Activated CD4-positive, alpha-beta T cell treated with anti-CD3 and anti-CD28 coated beads for 4 hours (primary cell): Measurements from ENCODE around the gene GRHL1.
A peak's percentile ranks its signal among the peaks of the same experiment; 100 is the strongest.
"Not testable (repeated sequence)": the region's sequence is repeated elsewhere in the genome, so short reads cannot be mapped to it uniquely, and the experiment has no call there.

Source experiments
- DNase-seq, 2 donors: peaks; one replicate each; pipeline ENCODE4 v3.0.0-alpha.2; 2020

GRHL1 gene, protein sequence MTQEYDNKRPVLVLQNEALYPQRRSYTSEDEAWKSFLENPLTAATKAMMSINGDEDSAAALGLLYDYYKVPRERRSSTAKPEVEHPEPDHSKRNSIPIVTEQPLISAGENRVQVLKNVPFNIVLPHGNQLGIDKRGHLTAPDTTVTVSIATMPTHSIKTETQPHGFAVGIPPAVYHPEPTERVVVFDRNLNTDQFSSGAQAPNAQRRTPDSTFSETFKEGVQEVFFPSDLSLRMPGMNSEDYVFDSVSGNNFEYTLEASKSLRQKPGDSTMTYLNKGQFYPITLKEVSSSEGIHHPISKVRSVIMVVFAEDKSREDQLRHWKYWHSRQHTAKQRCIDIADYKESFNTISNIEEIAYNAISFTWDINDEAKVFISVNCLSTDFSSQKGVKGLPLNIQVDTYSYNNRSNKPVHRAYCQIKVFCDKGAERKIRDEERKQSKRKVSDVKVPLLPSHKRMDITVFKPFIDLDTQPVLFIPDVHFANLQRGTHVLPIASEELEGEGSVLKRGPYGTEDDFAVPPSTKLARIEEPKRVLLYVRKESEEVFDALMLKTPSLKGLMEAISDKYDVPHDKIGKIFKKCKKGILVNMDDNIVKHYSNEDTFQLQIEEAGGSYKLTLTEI

DNA sequence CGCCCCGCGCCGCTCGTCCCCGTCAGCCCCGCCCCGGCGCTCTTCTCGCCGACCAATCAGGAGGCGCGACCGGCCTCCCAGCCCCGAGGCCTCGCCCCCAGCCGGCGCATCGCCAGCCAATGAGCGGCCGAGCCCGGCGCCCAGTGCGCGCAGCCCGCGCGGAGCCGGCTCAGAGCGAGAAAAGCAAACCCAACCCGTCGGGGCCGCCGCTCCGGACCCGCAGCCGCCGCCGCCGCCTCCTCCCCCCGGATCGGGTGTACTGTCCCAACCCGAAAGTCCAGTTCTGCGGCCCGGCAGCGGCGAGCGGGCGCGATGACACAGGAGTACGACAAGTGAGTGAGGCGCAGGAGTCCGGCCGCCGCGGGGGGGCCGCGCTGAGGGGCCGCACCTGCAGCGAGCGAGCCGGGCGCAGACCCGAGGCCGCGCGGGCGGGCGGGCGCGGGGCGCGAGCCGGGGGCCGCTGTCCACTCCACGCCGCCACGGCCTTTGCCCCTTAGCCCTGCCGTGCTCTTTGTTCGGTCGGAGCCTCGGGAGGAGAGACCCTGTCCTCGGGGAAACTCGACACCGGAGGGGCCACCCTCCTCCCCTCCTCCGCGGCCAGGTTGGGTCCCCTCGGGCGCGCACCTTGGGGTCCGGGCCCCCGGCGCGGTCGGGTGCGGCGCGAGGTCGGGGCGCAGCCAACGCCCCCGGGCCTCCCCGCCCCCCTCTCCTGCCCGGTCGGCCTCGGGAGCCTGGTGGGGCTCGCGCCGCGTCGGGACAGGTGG is at the start of gene GRHL1:
TSS of gene GRHL1 (plus strand) at position 172 of the 764 bp plus-strand sequence. CDS start at position 313, 141 bp downstream.
- peak; percentile 87 to 90 for DNase-seq

DNA sequence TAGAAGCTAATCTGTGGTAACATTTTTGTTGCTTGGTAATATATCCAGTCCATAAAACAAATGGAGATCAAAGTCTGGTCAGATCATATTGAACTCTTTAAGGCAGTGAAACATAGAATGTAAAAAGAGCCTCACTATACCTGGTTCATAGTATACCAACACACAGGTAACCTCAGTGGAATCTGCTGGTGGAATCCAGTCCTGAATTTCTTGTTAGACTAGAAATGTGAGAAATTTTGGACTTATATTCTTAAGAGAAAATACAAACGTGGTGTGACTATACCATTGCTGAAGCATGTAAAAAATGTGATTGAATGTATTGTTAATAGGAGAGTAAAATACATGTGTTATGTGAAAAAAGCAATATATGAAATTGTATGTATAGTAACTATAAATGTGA is 46.1 kb upstream of the GRHL1 start:
- DNase-seq: no peak

DNA sequence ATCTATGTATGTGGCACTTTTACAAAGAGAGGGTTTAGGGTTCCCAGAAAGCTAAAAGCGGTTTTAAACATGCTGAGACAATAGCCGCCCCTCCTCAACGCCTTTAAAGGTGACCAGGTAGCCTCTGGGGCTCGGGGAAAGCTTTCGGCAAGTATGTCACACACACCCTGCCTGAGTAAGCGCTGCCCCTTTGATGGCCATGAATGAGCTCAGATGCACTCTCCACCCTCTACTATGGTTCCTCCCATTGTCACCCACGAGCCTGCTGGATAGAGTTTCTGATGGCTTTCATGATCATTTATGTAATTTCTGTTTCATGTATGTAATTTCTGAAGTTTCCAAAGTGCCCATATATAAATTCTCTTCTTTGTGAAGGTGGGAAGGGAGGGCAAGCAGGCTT is 44.1 kb upstream of the GRHL1 start:
- no peak for DNase-seq

DNA sequence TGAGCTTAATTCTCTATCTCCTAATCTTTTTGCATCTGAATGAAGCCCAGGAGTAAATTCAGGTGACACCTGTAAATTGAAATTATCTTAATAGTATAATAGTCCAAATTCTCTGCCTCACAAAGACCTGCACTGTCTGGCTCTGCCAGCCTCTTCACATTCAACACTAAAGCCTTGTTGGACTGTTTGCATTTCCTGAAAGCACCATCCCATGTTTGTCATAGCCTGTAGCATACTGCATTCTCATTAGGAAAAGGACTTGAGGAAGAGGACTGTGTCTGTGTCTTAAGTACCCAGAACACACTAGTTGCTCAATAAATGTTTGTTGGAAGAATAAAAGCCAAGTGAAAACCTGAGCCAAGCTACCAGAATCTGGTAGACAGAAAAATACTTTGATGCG is 42.9 kb upstream of the GRHL1 start:
- DNase-seq: no peak

DNA sequence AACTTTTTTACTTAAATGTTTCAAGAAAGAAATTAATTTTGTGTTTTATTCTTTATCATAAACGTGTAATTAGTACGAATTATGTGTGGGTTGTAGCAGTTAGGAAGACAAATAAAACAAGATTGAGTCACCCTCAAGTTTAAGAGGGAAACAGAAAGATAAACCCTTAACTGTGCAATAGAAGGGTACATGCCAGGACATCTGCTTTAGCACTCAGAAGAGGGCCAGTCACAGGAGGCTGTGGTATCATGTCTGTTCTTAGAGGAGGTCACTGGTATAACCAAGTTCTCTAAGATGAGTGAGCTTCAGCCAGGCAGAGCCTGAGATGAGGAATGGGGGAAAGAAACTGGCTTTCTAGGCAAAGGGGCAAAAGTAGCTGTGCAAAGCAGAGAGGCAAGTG is 42.4 kb upstream of the GRHL1 start:
- no peak for DNase-seq

DNA sequence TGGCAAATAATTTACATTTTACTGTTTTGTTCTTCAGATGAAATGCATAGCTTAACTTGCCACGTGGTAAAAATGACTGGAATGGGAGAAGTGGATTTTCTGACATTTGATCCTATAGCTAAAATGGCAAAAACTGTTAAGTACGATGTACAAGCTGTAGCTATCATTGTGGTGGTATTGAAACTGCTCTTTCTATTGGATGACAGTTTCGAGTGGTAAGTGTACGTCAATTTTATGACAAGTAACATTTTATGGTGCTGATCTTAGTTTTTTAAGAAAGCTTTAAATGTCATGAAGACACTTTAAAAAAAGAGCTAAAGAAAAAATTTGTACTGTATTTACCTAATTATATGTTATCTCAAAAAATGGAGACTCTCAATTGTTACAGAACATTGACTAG is 40.8 kb upstream of the GRHL1 start:
- no peak for DNase-seq

DNA sequence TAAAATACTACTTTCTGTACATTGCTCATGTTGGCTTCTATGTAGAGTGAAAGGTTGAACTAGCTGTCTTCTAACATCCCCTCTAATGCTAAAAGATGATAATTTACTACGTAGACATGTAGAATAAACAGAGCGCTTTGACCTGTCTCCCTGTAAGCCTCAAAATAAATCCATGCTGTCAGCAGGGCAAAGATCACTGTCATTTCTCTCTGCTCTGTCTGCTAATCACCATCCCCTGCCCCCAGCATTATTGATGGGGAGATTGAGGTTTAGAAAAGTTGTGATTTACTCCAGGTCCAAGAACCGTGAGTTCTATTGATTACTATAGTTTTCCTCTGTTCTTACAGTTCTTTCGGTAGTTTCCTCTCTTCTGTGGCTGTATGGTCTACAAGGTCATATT is 39.0 kb upstream of the GRHL1 start:
- DNase-seq: no peak

DNA sequence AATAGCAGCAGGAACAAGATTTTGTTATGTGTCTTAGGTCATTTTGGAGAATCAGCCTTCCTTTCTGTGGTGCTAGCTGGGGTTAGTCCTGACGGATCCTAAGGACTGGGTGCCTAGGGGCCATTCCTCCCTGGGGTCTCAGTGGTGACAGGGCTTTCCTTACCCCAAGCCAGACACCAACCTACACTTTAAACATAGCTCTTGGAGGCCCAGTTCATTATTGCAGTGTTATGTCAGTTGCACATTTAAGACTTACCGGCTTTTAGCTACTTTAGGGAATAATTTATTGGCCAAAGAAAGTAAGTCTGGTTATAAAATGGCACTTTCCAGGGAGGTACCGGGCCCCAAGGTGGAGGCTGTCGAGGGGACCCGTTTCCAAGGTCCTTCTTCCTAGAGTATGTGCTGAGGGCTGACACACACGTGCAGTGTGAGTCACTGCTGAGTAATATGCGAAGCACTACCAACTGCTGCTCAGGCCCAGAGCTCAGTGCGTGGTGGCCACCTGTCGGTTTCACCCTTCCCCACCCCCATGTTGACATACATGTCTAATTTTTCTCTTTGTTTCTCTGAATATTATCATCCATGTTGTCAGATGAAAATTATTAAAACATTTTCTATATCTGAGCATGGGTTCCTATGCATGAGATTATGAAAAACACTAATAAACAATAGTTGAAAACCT is 37.0 kb upstream of the GRHL1 start:
- peak; percentile 7 to 10 for DNase-seq

DNA sequence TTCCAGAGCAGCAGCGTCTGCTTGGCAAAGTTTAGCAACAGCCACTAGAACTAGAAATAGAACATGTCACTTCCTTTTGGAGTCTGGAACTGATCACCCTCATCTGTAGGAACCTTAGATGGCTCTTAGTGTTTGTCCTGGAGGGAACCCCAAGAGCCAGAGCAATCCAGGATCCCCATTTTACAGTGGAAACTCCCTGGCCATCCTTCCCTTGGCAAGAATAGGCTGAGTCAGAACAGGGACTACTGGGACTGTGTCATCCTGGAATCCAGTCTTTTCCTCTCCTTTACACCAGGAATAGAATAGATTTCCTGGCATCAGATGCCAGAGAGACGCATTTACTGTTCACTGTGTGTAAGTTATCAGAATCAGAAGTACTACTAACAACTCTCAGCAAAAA is 33.2 kb upstream of the GRHL1 start:
- no peak for DNase-seq

DNA sequence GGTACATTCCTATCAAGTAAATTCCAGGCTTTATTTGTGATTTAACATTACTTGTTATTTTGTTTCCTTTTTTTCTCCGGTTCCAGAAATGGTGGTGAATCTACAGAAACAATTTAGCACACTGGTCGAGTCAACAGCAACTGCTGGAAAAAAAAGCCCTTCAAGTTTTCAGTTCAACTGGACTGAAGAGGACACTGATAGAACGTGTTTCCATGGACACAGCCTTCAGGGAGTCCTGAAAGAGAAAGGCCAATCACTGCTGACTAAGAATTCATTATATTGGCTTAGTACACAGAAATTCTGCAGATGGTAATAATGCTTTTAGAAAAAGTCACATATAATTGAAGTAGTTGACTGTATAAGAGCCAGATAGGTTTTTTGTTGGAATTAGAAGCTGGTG is 32.0 kb upstream of the GRHL1 start:
- no peak for DNase-seq

DNA sequence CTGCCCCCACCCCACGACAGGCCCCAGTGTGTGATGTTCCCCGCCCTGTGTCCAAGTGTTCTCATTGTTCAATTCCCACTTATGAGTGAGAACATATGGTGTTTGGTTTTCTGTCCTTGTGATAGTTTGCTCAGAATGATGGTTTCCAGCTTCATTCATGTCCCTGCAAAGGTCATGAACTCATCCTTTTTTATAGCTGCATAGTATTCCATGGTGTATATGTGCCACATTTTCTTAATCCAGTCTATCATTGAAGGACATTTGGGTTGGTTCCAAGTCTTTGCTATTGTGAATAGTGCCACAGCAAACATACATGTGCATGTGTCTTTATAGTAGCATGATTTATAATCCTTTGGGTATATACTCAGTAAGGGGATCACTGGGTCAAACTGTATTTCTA is 24.5 kb upstream of the GRHL1 start:
- DNase-seq: not testable (repeated sequence)

DNA sequence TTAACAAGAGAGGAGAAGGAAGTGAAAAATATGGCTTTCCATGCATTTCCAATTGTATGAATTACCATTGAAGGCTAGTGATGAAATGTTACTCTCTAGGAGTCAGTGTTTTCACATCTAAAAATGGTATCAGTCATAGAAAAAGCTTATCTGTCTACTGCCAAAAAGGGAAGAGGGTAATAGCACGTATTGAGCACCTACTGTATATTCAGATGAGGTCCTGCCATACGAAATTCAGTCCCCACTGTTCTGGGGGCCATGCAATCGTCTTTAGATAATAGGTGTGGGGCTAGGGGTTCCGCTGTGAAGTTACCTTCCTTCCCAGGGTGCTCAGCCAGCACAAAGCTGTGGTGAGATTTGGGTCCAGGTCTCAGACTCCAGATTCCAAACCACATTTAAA is 14.2 kb upstream of the GRHL1 start:
- no peak for DNase-seq

DNA sequence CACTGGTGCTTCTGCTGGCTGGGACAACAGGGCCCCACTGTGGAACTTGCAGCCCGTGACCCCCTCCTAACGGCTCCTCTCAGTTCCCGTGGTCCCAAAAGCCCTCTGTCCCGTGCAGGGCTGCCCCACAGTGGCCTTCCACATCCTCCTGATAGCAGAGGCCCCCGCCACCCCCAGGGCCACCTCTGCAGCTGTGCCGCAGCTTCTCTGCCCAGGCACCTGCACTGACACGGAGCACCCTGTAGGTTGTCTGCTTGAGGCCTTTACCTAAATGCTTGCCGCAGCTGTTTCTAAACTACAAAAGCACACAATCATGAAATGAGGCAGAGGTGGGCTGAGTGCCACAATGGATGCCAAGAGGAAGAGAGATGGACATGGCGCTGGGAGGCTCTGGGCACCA is 13.5 kb upstream of the GRHL1 start:
- DNase-seq: no peak

DNA sequence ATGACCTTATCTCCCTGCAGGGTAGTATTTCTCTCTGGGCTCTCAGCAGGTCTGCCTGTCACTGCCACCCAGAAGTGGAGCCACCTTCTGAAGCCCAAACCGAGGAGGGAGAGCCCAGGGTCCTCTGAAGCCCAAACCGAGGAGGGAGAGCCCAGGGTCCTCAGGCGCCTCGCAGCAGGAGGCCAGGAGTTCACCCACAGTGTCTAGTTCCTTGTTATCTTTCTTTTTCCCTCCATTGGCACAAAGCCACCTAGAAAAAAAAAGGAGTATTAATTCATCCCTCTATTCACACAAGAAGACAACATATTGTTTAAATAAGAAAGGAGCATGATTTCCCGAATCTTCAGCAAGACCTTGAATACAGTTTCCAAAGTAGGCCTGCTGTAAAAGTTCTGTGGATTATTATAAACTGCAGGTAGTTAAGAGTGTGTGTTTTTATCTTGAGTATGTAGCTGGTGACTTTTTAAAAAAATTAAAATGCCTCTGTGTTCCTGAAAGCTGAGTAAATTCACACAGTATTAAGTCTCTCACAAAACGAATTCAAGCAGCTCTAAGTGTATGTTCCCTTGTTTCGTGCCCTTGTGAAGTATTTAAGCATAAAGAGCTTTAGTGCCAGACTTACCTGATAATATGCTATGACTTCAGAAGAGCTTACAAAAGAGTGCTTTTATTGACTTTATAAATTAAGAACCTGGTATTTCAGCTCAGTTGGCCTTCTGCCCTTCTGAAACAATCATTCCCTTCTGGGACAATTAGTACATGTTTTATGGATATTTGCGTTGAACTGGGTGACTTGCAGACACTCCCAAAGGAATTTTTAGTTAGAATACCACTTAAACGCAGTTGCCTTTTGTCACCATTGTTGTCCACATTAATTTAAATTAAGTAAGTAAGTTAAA is 11.7 kb upstream of the GRHL1 start:
- DNase-seq: no peak

DNA sequence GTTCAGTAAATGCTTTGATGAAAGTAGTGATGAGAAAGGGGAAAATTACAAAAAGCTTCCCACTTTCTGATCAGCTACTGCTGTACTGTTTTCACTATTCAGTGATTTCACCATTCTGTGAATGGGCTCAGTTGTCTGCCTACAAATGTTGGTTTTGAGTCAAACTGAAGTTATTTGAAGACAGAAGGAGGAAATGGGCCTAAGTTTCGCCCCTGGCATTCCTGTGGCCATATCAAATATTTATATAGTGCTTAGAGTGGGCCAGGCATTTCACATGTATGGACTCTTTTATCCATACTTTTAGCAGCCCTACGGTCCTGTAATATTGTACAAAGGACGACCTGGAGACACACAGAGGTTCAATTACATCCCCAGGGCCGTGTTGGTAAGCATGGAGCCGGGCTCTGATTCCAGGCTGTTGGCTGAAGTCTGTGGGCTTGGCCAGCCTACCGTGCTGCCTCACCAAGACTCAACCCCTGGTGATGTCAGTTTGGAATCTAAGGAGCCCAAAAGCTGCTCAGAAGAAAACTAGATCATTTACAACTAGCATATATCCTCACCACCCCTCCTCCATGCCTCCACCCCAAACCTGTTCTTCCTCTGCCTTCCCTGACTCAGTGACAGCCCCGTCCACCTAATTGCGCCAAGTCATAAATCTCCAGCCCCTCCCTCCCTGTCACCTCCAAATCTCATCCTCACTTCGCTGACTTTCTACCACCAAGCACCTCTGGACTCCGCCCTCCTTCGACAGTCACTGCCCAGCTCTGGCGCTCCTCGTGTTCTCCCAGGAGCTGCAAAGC is 10.1 kb upstream of the GRHL1 start:
- no peak for DNase-seq

DNA sequence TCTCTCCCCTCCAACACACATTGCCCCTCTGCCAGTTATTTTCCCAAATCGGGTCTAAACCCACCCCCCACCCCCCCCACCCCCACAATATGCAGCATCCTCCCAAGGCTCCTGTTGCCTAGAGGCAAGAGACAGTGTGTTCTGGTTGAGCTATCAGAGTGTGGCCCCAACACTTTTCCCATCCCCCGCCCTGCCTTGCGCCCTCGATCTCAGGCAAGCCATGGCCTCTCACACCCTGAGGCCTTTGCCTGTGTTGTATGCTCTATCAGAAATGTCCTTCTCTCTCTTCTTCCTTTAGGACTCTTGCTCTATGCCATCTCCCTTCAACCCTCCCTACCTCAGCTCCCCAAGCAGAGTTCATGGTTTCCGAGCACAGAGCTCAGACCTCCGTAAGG is 9.5 kb upstream of the GRHL1 start:
- DNase-seq: no peak

DNA sequence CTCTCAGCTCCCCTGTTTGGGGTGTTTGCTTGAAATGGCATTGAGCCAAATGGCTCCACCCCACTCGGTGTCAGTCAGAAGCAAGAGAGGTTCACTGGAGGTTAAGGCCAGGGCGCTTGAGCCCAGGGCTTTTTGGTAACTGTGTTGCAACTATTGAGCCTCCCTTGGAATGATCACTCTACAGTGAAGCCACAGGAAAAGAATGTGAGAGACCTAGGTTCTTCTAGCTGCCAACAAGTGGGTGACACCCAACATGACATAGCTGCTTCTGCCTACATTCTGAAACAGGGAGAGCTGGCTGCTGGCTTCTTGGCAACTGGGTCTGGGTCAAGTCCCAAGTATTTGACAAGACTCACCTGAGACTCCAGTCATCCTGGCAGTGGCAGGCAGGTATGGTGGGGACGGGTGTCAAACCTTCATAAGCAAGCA is 7.1 kb upstream of the GRHL1 start:
- DNase-seq: no peak

DNA sequence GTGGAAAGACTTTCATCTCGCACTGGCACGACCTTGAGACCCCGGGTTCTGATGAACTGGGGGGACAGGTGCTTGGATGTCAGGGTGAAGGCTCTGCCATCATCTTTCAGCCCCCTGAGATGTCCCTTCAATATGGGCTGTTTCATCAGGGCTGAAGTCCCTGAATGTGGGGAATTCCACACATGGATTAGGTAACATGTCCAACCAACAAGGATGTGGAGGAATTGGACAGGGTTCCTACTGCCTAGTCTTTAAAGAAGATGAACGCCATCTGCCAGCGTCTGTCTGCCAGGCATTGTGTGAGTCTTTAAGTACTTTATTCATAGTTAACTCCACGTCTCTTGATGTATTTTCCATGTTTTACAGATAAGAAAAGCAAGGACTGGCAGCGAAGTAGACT is 5.9 kb upstream of the GRHL1 start:
- DNase-seq: no peak

DNA sequence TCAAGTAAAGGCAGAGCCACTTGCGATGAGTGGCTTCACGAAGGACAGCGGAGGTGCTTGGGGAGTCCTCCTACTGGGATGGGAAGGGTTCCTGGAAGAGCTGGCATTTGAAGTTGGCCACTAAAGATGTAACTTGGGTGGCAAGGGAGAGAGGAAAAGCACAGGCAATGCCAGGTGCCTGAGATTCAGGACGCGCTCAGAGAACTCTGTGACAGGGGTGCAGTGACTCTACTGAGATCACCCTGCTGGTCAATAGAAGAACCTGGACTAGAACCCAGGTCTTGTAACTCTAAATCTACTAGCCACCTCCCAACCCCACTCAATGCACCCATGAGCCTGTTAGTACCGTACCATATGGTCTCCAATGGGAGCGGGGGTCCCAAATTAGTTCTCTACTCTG is 5.4 kb upstream of the GRHL1 start:
- DNase-seq: no peak

DNA sequence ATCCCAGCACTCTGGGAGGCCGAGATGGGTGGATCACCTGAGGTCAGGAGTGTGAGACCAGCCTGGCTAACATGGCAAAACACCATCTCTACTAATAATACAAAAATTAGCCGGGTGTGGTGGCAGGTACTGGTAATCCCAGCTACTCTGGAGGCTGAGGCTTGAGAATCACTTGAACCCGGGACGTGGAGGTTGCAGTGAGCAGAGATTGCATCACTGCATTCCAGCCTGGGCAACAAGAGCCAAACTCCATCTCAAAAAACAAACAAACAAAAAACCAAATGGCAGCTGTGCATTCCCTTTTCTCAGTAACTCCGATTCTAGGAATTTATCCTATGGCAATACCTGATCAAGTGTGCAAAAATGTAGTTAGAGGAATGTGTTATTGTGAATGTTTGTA is 4.7 kb upstream of the GRHL1 start:
- no peak for DNase-seq

DNA sequence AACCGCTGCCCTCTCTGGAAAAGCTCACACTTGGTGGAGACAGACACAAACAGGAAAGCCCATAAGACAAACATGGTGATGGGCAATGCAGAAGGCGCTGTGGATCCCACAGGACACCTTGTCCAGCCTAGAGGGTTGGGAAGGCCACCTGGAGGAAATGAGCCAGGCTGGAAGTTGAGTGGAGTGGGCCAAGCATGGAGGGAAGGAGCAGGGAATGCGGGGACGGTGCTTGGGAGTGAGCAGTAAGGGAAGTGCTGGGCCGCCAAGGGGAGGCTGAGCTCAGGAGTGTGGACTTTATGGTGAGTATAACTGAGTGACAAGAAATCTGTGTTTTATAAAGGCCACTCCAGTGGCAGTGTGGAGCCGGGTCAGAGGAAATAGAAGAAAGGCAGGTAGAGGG is 2.8 kb upstream of the GRHL1 start:
- no peak for DNase-seq
